ENCODE measurements around the gene PNPLA1. TPM values are rescaled to one million over a fixed set of nuclear protein-coding genes. Genes with fewer than 3 reads are reported as not detected.

Gene PNPLA1
- total RNA-seq, 1 experiment from 2014 or later, result not detected

- in situ Hi-C loops (cut with HindIII; ENCODE audit: low pct_unique_long_range_greater_than_20kb, low sequenced_read_pairs) (no loop called here), intact Hi-C loops (cut with micrococcal nuclease; ENCODE audit: unreplicated experiment) (no loop called here)
- POLR2A ChIA-PET, result no interaction called here
- no peak for TF ChIP-seq SIN3A (IDR thresholded peaks at IDR 0.05; ENCODE audit: borderline replicate concordance, insufficient read depth, low read depth, low read length)
- no peak for TF ChIP-seq CTCF (IDR thresholded peaks at IDR 0.05)
- no peak for TF ChIP-seq POLR2AphosphoS5 (IDR thresholded peaks at IDR 0.05; ENCODE audit: low read depth, low read length)
- no peak for TF ChIP-seq TCF7L2 (IDR thresholded peaks at IDR 0.05; ENCODE audit: low read depth, low read length)
- no peak for TF ChIP-seq REST (IDR thresholded peaks at IDR 0.05; ENCODE audit: insufficient read depth in 1 of 2, low read depth in 2 of 2, low read length in 1 of 2)
- ATAC-seq, result no peak
- H3K4me3 ChIP-seq (ENCODE audit: low read depth in 2 of 2, low read length in 2 of 2), result no peak overlapping the region
- H3K27ac ChIP-seq (ENCODE audit: low read length), result no peak overlapping the region
- peaks cover 2% of the 10 kb centered on the region; the same call in 1 of the 2 replicates for H3K27me3 ChIP-seq (ENCODE audit: control insufficient read depth, insufficient read depth, low read length)
- no TSS peak for BruUV-seq (replicated peaks)
- CTCF ChIA-PET, result interaction anchor here (1.2 kb wide), 1 partner anchor 20 kb away, joined by 3 read pairs; no protein-coding TSS in a partner anchor
- no peaks in the 10 kb centered on the region for H3K9me3 ChIP-seq (ENCODE audit: control insufficient read depth, insufficient read depth, low read depth, low read length)
- no peak for DNase-seq (ENCODE audit: low read depth, low spot score)
- H3K4me1 ChIP-seq (ENCODE audit: control insufficient read depth, insufficient read depth, low read length), result no peaks in the 10 kb centered on the region
- H3K36me3 ChIP-seq (ENCODE audit: control insufficient read depth, insufficient read depth, low read length), result no peaks in the 10 kb centered on the region
Measured at GRCh38 chr6:36322591-36322990, 52.7 kb downstream of the PNPLA1 start.

- ChIA-PET CTCF (no interaction called here), POLR2A (interaction anchor here (0.6 kb wide), 1 partner anchor 338 kb away, joined by 8 read pairs; no protein-coding TSS in a partner anchor)
- in situ Hi-C loops (cut with HindIII; ENCODE audit: low pct_unique_long_range_greater_than_20kb, low sequenced_read_pairs) (no loop called here), intact Hi-C loops (cut with micrococcal nuclease; ENCODE audit: unreplicated experiment) (no loop called here)
- no TSS peak for BruUV-seq (replicated peaks)
- DNase-seq (ENCODE audit: low read depth, low spot score) (no peak), ATAC-seq (0 out of 2 replicates have a peak, but pooled peaks have one; percentile 43)
- H3K27me3 ChIP-seq (ENCODE audit: control insufficient read depth, insufficient read depth, low read length), result peaks cover 2% of the 10 kb centered on the region; the same call in 1 of the 2 replicates
- H3K36me3 ChIP-seq (ENCODE audit: control insufficient read depth, insufficient read depth, low read length), result no peaks in the 10 kb centered on the region
- H3K27ac ChIP-seq (ENCODE audit: low read length), result no peak overlapping the region
- H3K4me3 ChIP-seq (ENCODE audit: low read depth in 2 of 2, low read length in 2 of 2), result no peak overlapping the region
- no peaks in the 10 kb centered on the region for H3K4me1 ChIP-seq (ENCODE audit: control insufficient read depth, insufficient read depth, low read length)
- no peak for TF ChIP-seq REST (IDR thresholded peaks at IDR 0.05; ENCODE audit: insufficient read depth in 1 of 2, low read depth in 2 of 2, low read length in 1 of 2)
- no peak for TF ChIP-seq SIN3A (IDR thresholded peaks at IDR 0.05; ENCODE audit: borderline replicate concordance, insufficient read depth, low read depth, low read length)
- TF ChIP-seq POLR2AphosphoS5 (IDR thresholded peaks at IDR 0.05; ENCODE audit: low read depth, low read length), result no peak
- no peak for TF ChIP-seq TCF7L2 (IDR thresholded peaks at IDR 0.05; ENCODE audit: low read depth, low read length)
- TF ChIP-seq CTCF (IDR thresholded peaks at IDR 0.05), result no peak
- H3K9me3 ChIP-seq (ENCODE audit: control insufficient read depth, insufficient read depth, low read depth, low read length), result no peaks in the 10 kb centered on the region
Measured at GRCh38 chr6:36323062-36323461, 53.2 kb downstream of the PNPLA1 start.
